Heart left ventricle (tissue), 16 donors: ENCODE results near the gene UBE2L3. TPM values are rescaled to one million over a fixed set of nuclear protein-coding genes. Genes with fewer than 3 reads are reported as not detected.

Experiments used
- ATAC-seq, 4 donors: fragments of 200-7000 bp; cut with Tn5 transposase; one replicate each; pipeline ENCODE4 v1.9.1; 2020 to 2022; ENCODE audit warnings: moderate library complexity in 4 of 4, mild to moderate bottlenecking in 3 of 4, moderate number of reproducible peaks in 1 of 4
- DNase-seq, 5 donors: peaks; one replicate each; pipeline ENCODE4 v3.0.0-alpha.2; 2020
- H3K27ac ChIP-seq, 12 donors: fragments of 200-600 bp; sonication (generic) in 4 of 12; one replicate each; pipeline versions ENCODE4 v1.5.0 to v1.8.0; 2016 to 2022; ENCODE audit warnings: mild to moderate bottlenecking in 2 of 12
- H3K27me3 ChIP-seq, 9 donors: fragments of 200-600 bp; sonication (generic) in 2 of 9; one replicate each; pipeline versions ENCODE4 v1.5.1 to v1.8.0; 2016 to 2022; ENCODE audit warnings: mild to moderate bottlenecking in 3 of 9
- H3K36me3 ChIP-seq, 9 donors: fragments of 200-600 bp; sonication (generic) in 2 of 9; one replicate each; pipeline versions ENCODE4 v1.5.0 to v1.8.0; 2018 to 2022; ENCODE audit warnings: mild to moderate bottlenecking in 2 of 9
- H3K4me1 ChIP-seq, 12 donors: fragments of 200-600 bp; sonication (generic) in 4 of 12; one replicate each; pipeline versions ENCODE4 v1.5.0 to v1.8.0; 2016 to 2022; ENCODE audit warnings: mild to moderate bottlenecking in 3 of 12
- H3K4me3 ChIP-seq, 12 donors: fragments of 200-600 bp; sonication (generic) in 4 of 12; one replicate each; pipeline versions ENCODE4 v1.5.0 to v1.8.0; 2017 to 2022; ENCODE audit warnings: mild to moderate bottlenecking in 9 of 12, moderate library complexity in 4 of 12
- H3K9me3 ChIP-seq, 12 donors: fragments of 200-600 bp; sonication (generic) in 4 of 12; one replicate each; pipeline versions ENCODE4 v1.5.0 to v1.8.0; 2016 to 2022; ENCODE audit warnings: mild to moderate bottlenecking in 1 of 12
- POLR2A ChIP-seq, 2 donors: fragments of 450-650 bp; IDR thresholded peaks; one replicate each; pipeline ENCODE4 v1.6.1; 2017; ENCODE audit warnings: antibody characterized with exemption in 2 of 2, mild to moderate bottlenecking in 2 of 2, moderate library complexity in 2 of 2
- WGBS, 4 donors: extraction: QIAGEN DNeasy Blood & Tissue Kit in 2 of 4; methylation state at CpG; one replicate each; pipeline versions ENCODE4 v1.1.5 to v1.1.7; 2013 to 2018; 5-methylcytosine and 5-hydroxymethylcytosine counted together
- intact Hi-C, 10 donors: fragments of 100-400 bp; cut with DNase I; formaldehyde crosslinking; loops; one replicate each; pipeline versions ENCODE4 v1.11.1 to v1.14.2; 2022
- polyA plus RNA-seq, 2 donors: library from polyadenylated mRNA; stranded (reverse); fragments of 200-250 nt; gene quantifications; one replicate each; pipeline ENCODE4 v1.2.3, GENCODE V29; 2013
- total RNA-seq, 9 donors: library from RNA; depleted of rRNA in 2 of 9; stranded (reverse); fragments of >200 nt in 2 of 9; fragmentation: NEBNext Ultra II Directional in 3 of 9; extraction: Animal tissue kit (Norgen Biotek cat#: 25700) in 3 of 9; gene quantifications; one replicate each; pipeline versions ENCODE4 v1.1.0 to v1.2.4, GENCODE V29; 2016 to 2023
- TF ChIP-seq, protein P1 (sequence below), 12 donors: fragments of 200-600 bp; sonication (generic) in 4 of 12; IDR thresholded peaks; one replicate each; pipeline versions ENCODE4 v1.5.0 to v1.8.0; 2018 to 2022; ENCODE audit warnings: antibody characterized with exemption in 12 of 12, mild to moderate bottlenecking in 5 of 12
- donor health status: ischemic (EF 13 %, LVEDD 7.1; RV severe dilation, severe dysfunction).
- donor health status: healthy with polysubstance abuse.
- donor health status: DM: no; HTN: yes; CAD: no.
- donor health status: DM: no; HTN: no; CAD: no.
- donor health status: ischemic (EF 25% LVEDD 6.9; RV normal size, moderate dysfunction).
- donor health status: ischemic (EF 25% LVEDD 5.7; RV mildly dilated, moderate dysfunction).
- donor health status: healthy.
- donor health status: DM: yes; HTN: yes; CAD: no.
- donor health status: ischemic (EF 35%, LVEDD 5.7; RV mildly dilated, moderate dysfunction).
- donor health status: nonischemic (EF 11% LVEDD 7.7; RV severe dilation, severe dysfunction).
- donor health status: DM: yes; HTN: yes; CAD: no.
- donor health status: PGD.
- donor health status: ischemic (EF 29% LVEDD 5.4; RV normal size, mild dysfunction).
- donor health status: nonischemic (EF 23%, LVEDD 6.1; RV moderate dilation, normal function).

UBE2L3 gene
- total and polyA plus RNA-seq, 11 donors, result 42.9 to 73.1 (median 54.7) TPM

DNA sequence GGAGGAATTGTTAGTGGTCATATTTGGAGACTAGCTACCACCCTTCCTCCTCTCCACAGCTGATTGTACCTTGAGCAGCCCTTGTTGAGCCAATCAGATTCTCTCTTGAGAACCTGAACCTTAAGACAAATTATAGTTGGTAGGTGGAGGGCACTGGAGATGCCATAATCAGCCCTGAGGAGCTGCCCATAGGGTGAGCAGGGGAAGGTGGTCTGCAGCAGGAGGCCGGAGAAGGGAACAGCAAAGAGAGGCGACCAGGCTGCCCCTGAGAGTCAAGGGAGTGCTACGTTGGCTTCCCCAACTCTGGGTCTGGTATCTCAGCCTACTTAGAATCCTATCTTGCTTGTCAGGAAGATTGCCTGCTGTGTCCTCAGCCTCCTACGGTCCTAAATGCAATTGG is 71.8 kb downstream of the UBE2L3 start:
- Histone ChIP-seq H3K27me3 (no peaks in the 10 kb centered on the region), H3K4me1 (peaks cover 0 to 24% (median 13%) of the 10 kb centered on the region in 12 donors), H3K27ac (no peak overlapping the region), H3K36me3 (peaks cover 0 to 7% (median 0%) of the 10 kb centered on the region in 9 donors), H3K9me3 (no peaks in the 10 kb centered on the region), H3K4me3 (no peak overlapping the region)
- TF ChIP-seq POLR2A (IDR thresholded peaks at IDR 0.05), result no peak
- TF ChIP-seq, protein P1, sequence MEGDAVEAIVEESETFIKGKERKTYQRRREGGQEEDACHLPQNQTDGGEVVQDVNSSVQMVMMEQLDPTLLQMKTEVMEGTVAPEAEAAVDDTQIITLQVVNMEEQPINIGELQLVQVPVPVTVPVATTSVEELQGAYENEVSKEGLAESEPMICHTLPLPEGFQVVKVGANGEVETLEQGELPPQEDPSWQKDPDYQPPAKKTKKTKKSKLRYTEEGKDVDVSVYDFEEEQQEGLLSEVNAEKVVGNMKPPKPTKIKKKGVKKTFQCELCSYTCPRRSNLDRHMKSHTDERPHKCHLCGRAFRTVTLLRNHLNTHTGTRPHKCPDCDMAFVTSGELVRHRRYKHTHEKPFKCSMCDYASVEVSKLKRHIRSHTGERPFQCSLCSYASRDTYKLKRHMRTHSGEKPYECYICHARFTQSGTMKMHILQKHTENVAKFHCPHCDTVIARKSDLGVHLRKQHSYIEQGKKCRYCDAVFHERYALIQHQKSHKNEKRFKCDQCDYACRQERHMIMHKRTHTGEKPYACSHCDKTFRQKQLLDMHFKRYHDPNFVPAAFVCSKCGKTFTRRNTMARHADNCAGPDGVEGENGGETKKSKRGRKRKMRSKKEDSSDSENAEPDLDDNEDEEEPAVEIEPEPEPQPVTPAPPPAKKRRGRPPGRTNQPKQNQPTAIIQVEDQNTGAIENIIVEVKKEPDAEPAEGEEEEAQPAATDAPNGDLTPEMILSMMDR (IDR thresholded peaks at IDR 0.05), result no peak
- ATAC-seq, result no peak
- intact Hi-C loops, result loop anchor here in 1 of 10 donors (10.0 kb wide), 1 partner anchor 55 kb away; no protein-coding TSS in a partner anchor
- DNase-seq, result no peak
- 74 to 82% (median 76%) methylated on average over 4 of the region's 4 CpGs for WGBS, 4 donors

DNA sequence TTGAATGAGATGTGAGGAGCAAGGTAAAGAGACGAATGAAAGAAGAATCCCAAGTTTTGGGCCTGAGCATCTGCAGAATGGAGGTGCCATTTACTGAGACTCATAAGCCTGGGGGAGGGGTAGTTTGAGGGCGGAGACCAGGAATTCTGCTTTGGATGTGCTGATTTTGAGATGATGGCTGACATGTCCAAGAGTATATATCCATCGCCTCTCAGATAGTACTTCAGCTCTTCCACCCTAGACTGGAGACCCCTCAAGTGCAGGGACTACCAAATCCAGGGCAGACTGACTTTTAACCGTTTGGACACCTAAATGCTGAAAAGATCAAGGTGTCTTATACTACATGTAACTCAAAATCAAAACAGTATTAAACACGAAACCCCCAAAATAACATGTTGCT is 73.3 kb downstream of the UBE2L3 start:
- no peak for DNase-seq
- intact Hi-C loops, result no loop called here
- peaks cover 0 to 16% (median 8%) of the 10 kb centered on the region in 9 donors for H3K36me3 ChIP-seq
- peaks cover 0 to 24% (median 13%) of the 10 kb centered on the region in 12 donors for H3K4me1 ChIP-seq
- H3K9me3 ChIP-seq, result no peaks in the 10 kb centered on the region
- no peak for TF ChIP-seq POLR2A (IDR thresholded peaks at IDR 0.05)
- TF ChIP-seq, protein P1 (IDR thresholded peaks at IDR 0.05), result no peak
- no peak overlapping the region for H3K4me3 ChIP-seq
- no peaks in the 10 kb centered on the region for H3K27me3 ChIP-seq
- 85 to 94% (median 89%) methylated on average over 5 of the region's 5 CpGs for WGBS, 4 donors
- no peak for ATAC-seq
- no peak overlapping the region for H3K27ac ChIP-seq

DNA sequence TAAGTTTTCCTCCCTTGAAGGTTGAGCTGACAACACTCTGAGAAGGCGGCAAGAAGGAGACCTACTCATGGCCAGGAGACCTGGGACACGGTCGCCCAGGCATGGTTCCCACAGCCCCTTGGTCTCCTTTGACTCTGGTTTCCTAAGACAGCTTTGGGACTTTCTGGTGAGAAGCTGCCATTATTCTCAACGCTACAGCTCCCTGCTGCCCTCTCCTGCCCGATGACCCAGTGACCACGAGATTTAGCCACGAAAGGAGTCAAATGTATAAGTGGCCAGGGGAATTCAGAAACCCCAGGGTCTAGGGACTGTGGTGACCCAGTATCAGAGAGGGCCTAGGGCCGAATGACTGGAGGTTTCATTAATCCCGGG is 73.9 kb downstream of the UBE2L3 start:
- intact Hi-C loops, result no loop called here
- peak; percentile 24 to 55 (median 43) for ATAC-seq
- H3K9me3 ChIP-seq, result no peaks in the 10 kb centered on the region

DNA sequence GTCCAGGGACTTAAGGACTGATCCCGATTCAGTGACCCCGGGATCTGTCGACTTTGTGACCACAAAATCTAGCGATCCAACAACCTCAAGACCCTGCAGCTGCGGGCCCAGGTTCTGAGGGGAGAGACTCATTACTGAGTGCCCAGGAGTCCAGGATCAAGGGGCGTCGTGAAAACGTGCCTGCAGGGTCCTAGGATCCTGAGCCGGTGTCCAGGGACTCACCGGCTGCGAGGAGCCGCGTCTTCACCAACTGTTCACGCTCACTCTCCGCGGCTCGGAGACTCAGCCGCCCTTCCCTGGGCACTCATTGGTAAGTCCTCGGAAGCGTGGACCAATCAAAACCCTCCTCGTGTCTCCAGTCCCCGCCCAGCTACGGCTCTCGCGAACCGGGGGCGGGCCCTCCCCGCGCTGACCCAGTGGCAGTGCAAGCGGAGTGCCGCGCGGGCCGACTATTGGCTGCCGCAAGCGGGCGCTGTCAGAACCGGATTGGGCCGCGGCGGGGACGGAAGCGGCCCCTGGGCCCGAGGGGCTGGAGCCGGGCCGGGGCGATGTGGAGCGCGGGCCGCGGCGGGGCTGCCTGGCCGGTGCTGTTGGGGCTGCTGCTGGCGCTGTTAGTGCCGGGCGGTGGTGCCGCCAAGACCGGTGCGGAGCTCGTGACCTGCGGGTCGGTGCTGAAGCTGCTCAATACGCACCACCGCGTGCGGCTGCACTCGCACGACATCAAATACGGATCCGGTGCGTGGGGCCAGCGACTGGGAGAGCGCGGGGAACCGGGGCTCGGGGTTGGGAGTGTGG is 74.5 kb downstream of the UBE2L3 start, which contains the start of gene SDF2L1:
TSS of gene SDF2L1 (plus strand) at position 514 of the 795 bp plus-strand sequence. CDS start at position 549, 35 bp downstream.
- ATAC-seq (peak; percentile 99 to 100 (median 100)), DNase-seq (peak; percentile 99)
- 0 to 1% (median 0%) methylated on average over 44 to 76 of the region's 76 CpGs for WGBS, 4 donors
- Histone ChIP-seq H3K27me3 (no peaks in the 10 kb centered on the region), H3K9me3 (no peaks in the 10 kb centered on the region), H3K4me3 (peak within 1 kb of the TSS; percentile 44 to 87 (median 74)), H3K27ac (peak within 1 kb of the TSS in 11 of 12 donors; percentile 44 to 76 (median 67)), H3K36me3 (peaks cover 0 to 22% (median 8%) of the 10 kb centered on the region in 9 donors), H3K4me1 (peaks cover 0 to 30% (median 14%) of the 10 kb centered on the region in 12 donors)
- intact Hi-C loops, result no loop called here
- peak in 1 of 2 donors; percentile 86 for TF ChIP-seq POLR2A (IDR thresholded peaks at IDR 0.05)
- TF ChIP-seq, protein P1 (IDR thresholded peaks at IDR 0.05), result peak in 10 of 12 donors; percentile 9 to 69 (median 21)

More for the DNA sequence above, 73.9 kb downstream of the UBE2L3 start:
- 2 to 7% (median 6%) methylated on average over 8 to 9 of the region's 9 CpGs for WGBS, 4 donors
- Histone ChIP-seq H3K4me1 (peaks cover 0 to 26% (median 13%) of the 10 kb centered on the region in 12 donors), H3K27ac (peak overlapping the region in 11 of 12 donors; percentile 19 to 76 (median 66)), H3K4me3 (peak overlapping the region; percentile 15 to 87 (median 74)), H3K36me3 (peaks cover 0 to 20% (median 8%) of the 10 kb centered on the region in 9 donors), H3K27me3 (no peaks in the 10 kb centered on the region)
- peak in 1 of 5 donors; percentile 45 for DNase-seq
- TF ChIP-seq, protein P1 (IDR thresholded peaks at IDR 0.05), result peak in 10 of 12 donors; percentile 10 to 55 (median 36)
- no peak for TF ChIP-seq POLR2A (IDR thresholded peaks at IDR 0.05)
